Activated naive CD8-positive, alpha-beta T cell treated with anti-CD3 and anti-CD28 coated beads, Interleukin-2, amount 50 U/mL, for 24 hours (primary cell): ENCODE measurements around the gene BMPR1A.
A peak's percentile ranks its signal among the peaks of the same experiment; 100 is the strongest.

ENCODE experiments used
- ATAC-seq: fragments of 150-1000 bp; cut with Tn5 transposase; one replicate; pipeline ENCODE4 v1.10.0; 2021
- DNase-seq: peaks from one replicate; pipeline ENCODE4 v3.0.0; 2021
- H3K27ac Mint-ChIP-seq: one replicate; pipeline ENCODE4 v1.8.0; 2021; ENCODE audit warnings: mild to moderate bottlenecking, mixed read lengths
- H3K27me3 Mint-ChIP-seq: one replicate; pipeline ENCODE4 v1.8.0; 2021; ENCODE audit warnings: mixed read lengths
- H3K36me3 Mint-ChIP-seq: one replicate; pipeline ENCODE4 v1.8.0; 2021; ENCODE audit warnings: low read depth, mixed read lengths
- H3K4me1 Mint-ChIP-seq: one replicate; pipeline ENCODE4 v1.8.0; 2021; ENCODE audit warnings: mixed read lengths
- H3K4me3 Mint-ChIP-seq: one replicate; pipeline ENCODE4 v1.8.0; 2021; ENCODE audit warnings: mild to moderate bottlenecking, moderate library complexity, mixed read lengths
- H3K9me3 Mint-ChIP-seq: one replicate; pipeline ENCODE4 v1.8.0; 2021; ENCODE audit warnings: mixed read lengths

BMPR1A gene

DNA sequence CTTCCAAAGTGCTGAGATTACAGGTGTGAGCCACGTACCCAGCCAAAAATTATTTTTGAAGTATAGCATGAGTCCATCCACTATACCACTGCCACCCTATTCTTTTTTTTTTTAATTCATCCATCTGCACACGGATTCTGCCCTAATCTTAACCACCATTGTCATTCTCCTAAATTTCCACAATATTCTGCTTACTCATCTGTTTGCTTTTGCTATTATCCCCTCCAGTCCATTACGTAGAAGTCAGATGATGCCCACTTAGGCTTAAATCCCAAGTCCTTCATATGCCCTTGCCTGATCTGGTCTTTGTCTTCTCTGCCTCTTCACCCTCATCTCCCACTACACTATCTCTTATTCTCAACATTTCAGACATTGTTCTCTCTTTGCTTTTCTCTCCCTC, 114.3 kb downstream of the BMPR1A start:
- no peak for DNase-seq
- Mint-ChIP-seq H3K27me3 (no peaks in the 10 kb centered on the region), H3K36me3 (no peaks in the 10 kb centered on the region), H3K9me3 (no peaks in the 10 kb centered on the region), H3K27ac (no peak overlapping the region), H3K4me1 (no peaks in the 10 kb centered on the region), H3K4me3 (no peak overlapping the region)
- no peak for ATAC-seq

GRCh38 chr10:86871563-86872183, 115.3 kb downstream of the BMPR1A start:
- no peak for DNase-seq
- ATAC-seq = no peak
- Mint-ChIP-seq H3K36me3 (no peaks in the 10 kb centered on the region), H3K4me1 (no peaks in the 10 kb centered on the region), H3K27me3 (no peaks in the 10 kb centered on the region), H3K27ac (no peak overlapping the region), H3K9me3 (no peaks in the 10 kb centered on the region), H3K4me3 (no peak overlapping the region)

- DNase-seq (no peak), ATAC-seq (no peak)
- Mint-ChIP-seq H3K4me1 (no peaks in the 10 kb centered on the region), H3K27ac (no peak overlapping the region), H3K4me3 (no peak overlapping the region), H3K9me3 (no peaks in the 10 kb centered on the region), H3K27me3 (no peaks in the 10 kb centered on the region), H3K36me3 (no peaks in the 10 kb centered on the region)
Observed at GRCh38 chr10:86872757-86873156, 116.3 kb downstream of the BMPR1A start.

DNA sequence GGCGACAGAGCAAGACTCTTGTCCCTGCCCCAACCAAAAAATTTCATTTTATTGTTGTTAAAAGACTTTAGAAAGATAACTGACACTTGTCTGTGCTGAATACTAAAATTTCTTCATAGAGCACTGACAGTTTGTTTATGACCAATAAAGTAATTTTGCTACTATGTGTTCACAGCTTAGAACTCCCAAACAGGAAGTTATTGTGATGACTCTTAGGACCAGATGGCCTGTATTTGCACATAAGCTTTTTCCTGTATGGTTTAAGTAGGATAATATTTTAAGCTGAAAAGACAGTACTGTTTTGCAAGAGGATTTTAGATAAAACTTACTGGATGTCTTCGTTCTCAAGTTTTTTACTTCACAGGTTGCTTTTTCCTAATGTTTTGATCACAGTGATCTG, 120.3 kb downstream of the BMPR1A start:
- DNase-seq = no peak
- Mint-ChIP-seq H3K27me3 (no peaks in the 10 kb centered on the region), H3K9me3 (no peaks in the 10 kb centered on the region), H3K4me1 (peaks cover 14% of the 10 kb centered on the region), H3K27ac (no peak overlapping the region), H3K36me3 (peaks cover 1% of the 10 kb centered on the region), H3K4me3 (no peak overlapping the region)
- no peak for ATAC-seq

DNA sequence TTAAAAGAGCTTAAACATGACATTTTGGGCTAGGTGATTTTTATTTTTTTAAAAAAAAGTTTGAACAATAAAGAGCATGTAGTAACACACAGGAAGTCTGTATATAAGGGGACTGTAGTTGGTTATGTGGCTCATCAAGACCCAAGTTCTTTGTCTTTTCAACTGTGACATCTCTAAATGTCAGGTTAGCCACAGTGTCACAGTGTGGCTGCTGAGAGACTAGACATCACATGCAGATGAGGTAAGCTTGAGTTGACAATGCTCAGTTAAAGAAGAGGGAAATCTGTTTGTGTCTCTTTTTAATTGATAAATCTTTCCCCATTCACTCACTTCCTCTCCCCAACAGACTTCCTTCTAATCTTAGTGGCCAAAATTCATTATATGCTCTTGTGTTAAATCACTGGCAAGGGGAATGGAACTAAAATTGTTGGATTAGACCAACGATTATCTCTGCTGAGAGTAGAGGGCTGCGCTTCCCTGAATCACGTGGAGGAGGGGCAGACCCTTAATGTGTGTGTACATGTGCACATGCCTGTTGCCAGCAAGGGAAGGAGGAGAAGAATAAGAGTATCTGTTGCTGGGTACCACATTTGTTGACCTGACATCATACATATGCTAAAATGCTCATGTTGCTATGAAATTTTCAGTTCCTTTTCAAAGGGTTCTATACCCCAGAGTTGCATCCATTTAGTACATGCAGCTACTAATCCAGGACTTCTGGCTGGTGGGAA, 122.7 kb downstream of the BMPR1A start:
- peak; percentile 95 for ATAC-seq
- no peak overlapping the region for H3K4me3 Mint-ChIP-seq

DNA sequence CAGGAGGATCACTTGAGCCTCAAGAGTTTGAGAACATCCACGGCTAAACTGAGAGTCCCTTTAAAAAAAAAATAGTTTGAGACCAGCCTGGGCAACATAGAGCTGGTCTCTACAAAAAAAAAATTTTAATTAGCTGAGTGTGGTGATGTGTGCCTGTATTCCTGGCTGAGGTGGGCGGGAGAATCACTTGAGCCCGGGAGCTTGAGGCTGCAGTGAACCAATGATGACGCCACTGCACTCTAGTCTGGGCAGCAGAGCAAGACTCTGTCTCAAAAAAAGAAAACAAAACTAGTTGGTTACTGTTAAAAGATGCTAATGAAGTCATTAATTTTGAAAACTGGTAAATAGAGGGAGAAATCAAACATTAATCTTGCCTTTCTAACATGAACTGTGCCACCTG, 124.6 kb downstream of the BMPR1A start:
- Mint-ChIP-seq H3K9me3 (no peaks in the 10 kb centered on the region), H3K27ac (no peak overlapping the region)

More for the DNA sequence above, 122.7 kb downstream of the BMPR1A start:
- Mint-ChIP-seq H3K9me3 (no peaks in the 10 kb centered on the region), H3K27ac (no peak overlapping the region), H3K36me3 (peaks cover 1% of the 10 kb centered on the region), H3K4me1 (peaks cover 14% of the 10 kb centered on the region), H3K27me3 (no peaks in the 10 kb centered on the region)
- no peak for DNase-seq

GRCh38 chr10:86888585-86889381, 132.4 kb downstream of the BMPR1A start:
- H3K27me3 Mint-ChIP-seq = no peaks in the 10 kb centered on the region
- ATAC-seq = peak; percentile 78
- H3K27ac Mint-ChIP-seq = peak overlapping the region; percentile 22
- no peak for DNase-seq
- peaks cover 9% of the 10 kb centered on the region for H3K4me1 Mint-ChIP-seq
- H3K36me3 Mint-ChIP-seq = peaks cover 2% of the 10 kb centered on the region
- no peaks in the 10 kb centered on the region for H3K9me3 Mint-ChIP-seq
- no peak overlapping the region for H3K4me3 Mint-ChIP-seq

More for the DNA sequence above, 124.6 kb downstream of the BMPR1A start:
- Mint-ChIP-seq H3K4me1 (peaks cover 14% of the 10 kb centered on the region), H3K36me3 (peaks cover 1% of the 10 kb centered on the region), H3K4me3 (no peak overlapping the region), H3K27me3 (no peaks in the 10 kb centered on the region)
- ATAC-seq = no peak
- no peak for DNase-seq

GRCh38 chr10:86889997-86890396, 133.6 kb downstream of the BMPR1A start:
- Mint-ChIP-seq H3K4me3 (no peak overlapping the region), H3K27ac (no peak overlapping the region), H3K9me3 (no peaks in the 10 kb centered on the region), H3K4me1 (peaks cover 9% of the 10 kb centered on the region), H3K27me3 (no peaks in the 10 kb centered on the region), H3K36me3 (peaks cover 2% of the 10 kb centered on the region)
- DNase-seq (no peak), ATAC-seq (no peak)

- H3K9me3 Mint-ChIP-seq = no peaks in the 10 kb centered on the region
- H3K27ac Mint-ChIP-seq = no peak overlapping the region
- DNase-seq (no peak), ATAC-seq (no peak)
- no peak overlapping the region for H3K4me3 Mint-ChIP-seq
- H3K4me1 Mint-ChIP-seq = no peaks in the 10 kb centered on the region
- peaks cover 3% of the 10 kb centered on the region for H3K27me3 Mint-ChIP-seq
- no peaks in the 10 kb centered on the region for H3K36me3 Mint-ChIP-seq
Observed at GRCh38 chr10:86898511-86898910, 142.1 kb downstream of the BMPR1A start.

DNA sequence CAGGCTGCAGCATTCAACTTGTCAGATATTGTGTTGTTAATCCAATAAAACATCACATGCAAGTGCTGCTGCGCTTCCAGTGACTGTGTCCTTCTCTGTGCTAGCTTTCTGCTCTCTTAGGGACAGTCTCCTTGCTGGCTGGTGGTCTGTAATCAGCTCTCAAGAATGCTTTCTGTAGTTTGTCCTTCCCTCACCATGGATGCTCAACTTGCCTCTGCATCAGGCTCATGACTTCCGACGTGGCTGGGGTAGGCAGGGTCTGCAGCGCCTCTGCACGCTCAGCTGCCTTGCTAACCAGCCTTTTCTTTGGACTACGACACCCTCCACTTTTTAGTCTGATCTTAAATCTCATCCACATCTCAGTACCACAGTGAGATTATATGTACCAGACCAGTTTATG, 142.7 kb downstream of the BMPR1A start:
- H3K36me3 Mint-ChIP-seq = no peaks in the 10 kb centered on the region
- H3K4me3 Mint-ChIP-seq = no peak overlapping the region
- H3K27ac Mint-ChIP-seq = no peak overlapping the region
- H3K4me1 Mint-ChIP-seq = no peaks in the 10 kb centered on the region
- DNase-seq = no peak
- no peak for ATAC-seq
- peaks cover 3% of the 10 kb centered on the region for H3K27me3 Mint-ChIP-seq
- H3K9me3 Mint-ChIP-seq = no peaks in the 10 kb centered on the region

DNA sequence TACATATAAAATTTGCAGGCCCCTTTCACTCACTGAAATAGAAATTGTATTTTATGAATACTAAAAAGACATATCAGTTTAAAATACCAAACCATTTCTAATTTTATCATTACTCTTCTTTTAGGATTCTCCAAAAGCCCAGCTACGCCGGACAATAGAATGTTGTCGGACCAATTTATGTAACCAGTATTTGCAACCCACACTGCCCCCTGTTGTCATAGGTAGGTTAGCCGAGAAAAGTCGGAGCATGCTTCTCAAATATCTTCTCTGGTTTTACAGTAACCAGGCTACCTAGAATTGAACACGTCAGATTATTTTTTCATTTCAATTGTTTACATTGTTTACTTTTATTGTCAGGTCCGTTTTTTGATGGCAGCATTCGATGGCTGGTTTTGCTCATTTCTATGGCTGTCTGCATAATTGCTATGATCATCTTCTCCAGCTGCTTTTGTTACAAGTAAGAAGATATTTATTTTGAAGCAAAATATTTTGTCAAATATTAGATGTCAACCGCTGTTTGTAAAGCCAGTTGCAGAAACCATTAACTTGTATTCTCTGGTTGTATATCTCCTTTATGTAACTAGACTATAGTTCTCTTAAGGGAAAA, 143.4 kb downstream of the BMPR1A start:
- ATAC-seq = no peak
- Mint-ChIP-seq H3K36me3 (no peaks in the 10 kb centered on the region), H3K27ac (no peak overlapping the region), H3K4me3 (no peak overlapping the region), H3K27me3 (peaks cover 3% of the 10 kb centered on the region), H3K9me3 (no peaks in the 10 kb centered on the region), H3K4me1 (no peaks in the 10 kb centered on the region)
- peak; percentile 31 for DNase-seq

DNA sequence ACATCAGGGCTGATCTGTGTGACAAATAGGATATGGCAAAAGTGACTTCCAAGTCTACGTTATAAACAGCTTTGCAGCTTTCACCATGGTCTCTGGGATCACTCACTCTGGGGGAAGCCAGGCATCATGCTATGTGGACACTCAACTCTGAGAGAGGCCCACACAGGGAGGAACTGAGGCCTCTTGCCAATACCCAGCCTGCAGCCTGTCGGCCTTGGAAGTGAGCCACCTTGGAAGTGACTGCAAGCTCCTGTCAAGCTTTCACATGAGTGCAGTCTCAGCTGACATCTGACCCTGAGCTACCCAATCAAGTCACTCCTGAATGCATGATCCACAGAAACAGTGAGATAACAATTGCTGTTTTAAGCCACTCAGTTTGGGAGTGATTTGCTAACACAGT, 144.5 kb downstream of the BMPR1A start:
- H3K4me3 Mint-ChIP-seq = no peak overlapping the region
- no peak overlapping the region for H3K27ac Mint-ChIP-seq
- H3K36me3 Mint-ChIP-seq = no peaks in the 10 kb centered on the region
- ATAC-seq (no peak), DNase-seq (no peak)
- peaks cover 3% of the 10 kb centered on the region for H3K27me3 Mint-ChIP-seq
- no peaks in the 10 kb centered on the region for H3K9me3 Mint-ChIP-seq
- no peaks in the 10 kb centered on the region for H3K4me1 Mint-ChIP-seq

- no peak overlapping the region for H3K27ac Mint-ChIP-seq
- no peaks in the 10 kb centered on the region for H3K4me1 Mint-ChIP-seq
- H3K4me3 Mint-ChIP-seq = no peak overlapping the region
- no peak for ATAC-seq
- H3K27me3 Mint-ChIP-seq = no peaks in the 10 kb centered on the region
- peaks cover 6% of the 10 kb centered on the region for H3K9me3 Mint-ChIP-seq
- H3K36me3 Mint-ChIP-seq = peaks cover 5% of the 10 kb centered on the region
- no peak for DNase-seq
Observed at GRCh38 chr10:86904600-86904999, 148.2 kb downstream of the BMPR1A start.

DNA sequence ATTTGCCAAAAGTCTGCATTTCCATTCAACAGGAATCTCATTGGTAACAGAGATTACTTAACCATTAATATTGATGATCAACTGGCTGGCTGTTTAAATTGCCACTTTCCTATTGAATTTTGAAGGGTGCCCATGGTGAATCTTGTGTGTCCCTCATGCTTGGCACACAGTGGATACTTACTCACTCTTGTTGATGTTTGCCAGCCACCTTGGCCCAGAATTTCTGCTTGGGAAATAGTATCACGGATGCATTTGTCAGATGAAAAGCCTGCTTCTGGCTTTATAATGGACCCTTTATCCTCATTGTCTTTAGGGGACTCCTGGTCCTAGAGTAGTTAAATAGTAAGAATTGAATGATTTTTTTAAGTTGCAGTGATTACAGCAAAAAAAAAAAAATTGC, 149.0 kb downstream of the BMPR1A start:
- Mint-ChIP-seq H3K9me3 (peaks cover 6% of the 10 kb centered on the region), H3K36me3 (peaks cover 5% of the 10 kb centered on the region), H3K27ac (no peak overlapping the region), H3K4me3 (no peak overlapping the region), H3K27me3 (no peaks in the 10 kb centered on the region), H3K4me1 (no peaks in the 10 kb centered on the region)
- DNase-seq (no peak), ATAC-seq (no peak)
